ENCODE results near the gene CYP1A1.

Gene CYP1A1, protein sequence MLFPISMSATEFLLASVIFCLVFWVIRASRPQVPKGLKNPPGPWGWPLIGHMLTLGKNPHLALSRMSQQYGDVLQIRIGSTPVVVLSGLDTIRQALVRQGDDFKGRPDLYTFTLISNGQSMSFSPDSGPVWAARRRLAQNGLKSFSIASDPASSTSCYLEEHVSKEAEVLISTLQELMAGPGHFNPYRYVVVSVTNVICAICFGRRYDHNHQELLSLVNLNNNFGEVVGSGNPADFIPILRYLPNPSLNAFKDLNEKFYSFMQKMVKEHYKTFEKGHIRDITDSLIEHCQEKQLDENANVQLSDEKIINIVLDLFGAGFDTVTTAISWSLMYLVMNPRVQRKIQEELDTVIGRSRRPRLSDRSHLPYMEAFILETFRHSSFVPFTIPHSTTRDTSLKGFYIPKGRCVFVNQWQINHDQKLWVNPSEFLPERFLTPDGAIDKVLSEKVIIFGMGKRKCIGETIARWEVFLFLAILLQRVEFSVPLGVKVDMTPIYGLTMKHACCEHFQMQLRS

DNA sequence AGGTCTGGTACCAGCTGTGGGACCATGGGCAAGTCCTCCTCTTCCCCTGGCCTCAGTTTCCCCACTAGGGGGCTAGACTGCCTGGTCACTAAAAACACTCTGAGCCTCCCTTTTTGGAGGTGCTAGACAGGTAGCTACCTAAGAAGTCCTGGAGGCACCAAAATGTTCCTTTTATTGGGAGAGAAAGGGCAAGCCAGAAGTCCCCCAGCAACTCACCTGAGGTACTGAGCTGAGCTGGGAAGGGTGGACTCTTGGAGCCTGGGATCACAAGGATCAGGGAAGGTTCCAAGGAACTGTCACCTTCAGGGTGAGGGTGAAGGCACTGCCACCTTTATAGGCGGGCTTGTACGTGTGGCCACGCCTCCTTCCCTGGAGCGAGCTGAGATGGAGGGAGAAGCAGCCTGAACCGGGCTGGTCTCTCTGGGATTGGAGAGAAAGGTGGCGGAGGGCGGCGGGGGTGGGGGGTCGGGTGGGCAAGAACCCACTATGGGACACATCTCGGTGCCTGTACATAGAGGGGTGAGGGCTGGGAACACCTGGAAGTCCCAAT lies at the start of gene CYP1A1:
Gene CYP1A1 (minus strand): TSS at position 304 of the 550 bp plus-strand sequence. CDS start 2,431 bp downstream, outside the sequence.
- H3K9me3 Mint-ChIP-seq: no peaks in the 10 kb centered on the region
- peak within 1 kb of the TSS; percentile 73 for H3K4me3 Mint-ChIP-seq
- H3K27me3 Mint-ChIP-seq (ENCODE audit: low read depth): peaks cover 38% of the 10 kb centered on the region
- no peaks in the 10 kb centered on the region for H3K36me3 Mint-ChIP-seq (ENCODE audit: low read depth)
- peaks cover 11% of the 10 kb centered on the region for H3K4me1 Mint-ChIP-seq (ENCODE audit: low read depth)
- no peak within 1 kb of the TSS for H3K27ac Mint-ChIP-seq

DNA sequence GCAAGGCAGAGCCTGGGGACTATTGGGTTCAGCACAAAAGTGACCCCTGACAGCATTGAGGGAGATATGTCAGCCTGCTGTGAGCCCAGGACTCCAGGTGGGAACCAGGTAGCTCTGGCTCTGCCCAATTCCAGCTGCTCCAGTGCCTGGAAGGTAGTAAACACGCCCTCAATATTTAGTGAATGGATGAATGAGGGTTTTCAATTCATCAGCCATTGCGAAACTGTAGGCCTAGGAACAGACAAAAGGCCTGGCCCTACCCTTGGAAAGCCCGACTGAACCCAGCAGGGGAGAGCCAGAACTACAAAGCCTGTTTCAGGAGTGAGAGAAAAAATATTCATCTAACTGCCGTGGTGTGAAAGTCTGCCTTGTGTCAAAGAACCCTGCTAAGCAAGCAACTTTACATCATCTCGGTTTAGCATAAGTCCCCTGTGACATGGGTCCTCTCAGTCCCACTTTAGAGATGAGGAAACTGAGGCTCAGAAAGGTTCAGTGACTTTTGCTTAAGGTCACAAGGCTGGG lies 48.5 kb upstream of the CYP1A1 start:
- H3K27ac Mint-ChIP-seq: peak overlapping the region; percentile 75
- H3K27me3 Mint-ChIP-seq (ENCODE audit: low read depth): peaks cover 6% of the 10 kb centered on the region
- peaks cover 9% of the 10 kb centered on the region for H3K36me3 Mint-ChIP-seq (ENCODE audit: low read depth)
- H3K9me3 Mint-ChIP-seq: no peaks in the 10 kb centered on the region
- peaks cover 62% of the 10 kb centered on the region for H3K4me1 Mint-ChIP-seq (ENCODE audit: low read depth)
- no peak overlapping the region for H3K4me3 Mint-ChIP-seq

DNA sequence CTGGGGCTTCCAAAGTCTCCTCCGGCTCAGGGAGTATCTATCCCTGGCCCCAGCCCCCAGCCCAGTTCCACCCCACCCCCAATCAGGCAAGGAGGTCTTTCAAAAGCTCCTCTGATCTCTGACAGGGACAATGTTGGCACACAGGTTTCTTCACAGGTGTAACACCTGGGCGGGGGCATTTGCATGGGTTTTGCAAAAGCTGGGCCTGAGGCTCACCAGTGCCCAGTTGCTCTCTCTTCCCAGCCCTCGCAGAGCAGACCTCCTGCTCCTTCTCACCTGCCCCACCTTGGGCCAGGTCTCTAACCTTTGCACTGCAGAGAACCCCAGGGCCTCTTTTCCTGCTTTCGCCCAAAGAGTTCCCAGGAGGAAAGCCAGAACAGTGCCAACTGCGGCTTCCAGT lies 48.0 kb upstream of the CYP1A1 start:
- Mint-ChIP-seq H3K4me3 (no peak overlapping the region), H3K9me3 (no peaks in the 10 kb centered on the region), H3K27ac (peak overlapping the region; percentile 45), H3K27me3 (ENCODE audit: low read depth) (peaks cover 8% of the 10 kb centered on the region), H3K36me3 (ENCODE audit: low read depth) (peaks cover 7% of the 10 kb centered on the region), H3K4me1 (ENCODE audit: low read depth) (peaks cover 61% of the 10 kb centered on the region)

DNA sequence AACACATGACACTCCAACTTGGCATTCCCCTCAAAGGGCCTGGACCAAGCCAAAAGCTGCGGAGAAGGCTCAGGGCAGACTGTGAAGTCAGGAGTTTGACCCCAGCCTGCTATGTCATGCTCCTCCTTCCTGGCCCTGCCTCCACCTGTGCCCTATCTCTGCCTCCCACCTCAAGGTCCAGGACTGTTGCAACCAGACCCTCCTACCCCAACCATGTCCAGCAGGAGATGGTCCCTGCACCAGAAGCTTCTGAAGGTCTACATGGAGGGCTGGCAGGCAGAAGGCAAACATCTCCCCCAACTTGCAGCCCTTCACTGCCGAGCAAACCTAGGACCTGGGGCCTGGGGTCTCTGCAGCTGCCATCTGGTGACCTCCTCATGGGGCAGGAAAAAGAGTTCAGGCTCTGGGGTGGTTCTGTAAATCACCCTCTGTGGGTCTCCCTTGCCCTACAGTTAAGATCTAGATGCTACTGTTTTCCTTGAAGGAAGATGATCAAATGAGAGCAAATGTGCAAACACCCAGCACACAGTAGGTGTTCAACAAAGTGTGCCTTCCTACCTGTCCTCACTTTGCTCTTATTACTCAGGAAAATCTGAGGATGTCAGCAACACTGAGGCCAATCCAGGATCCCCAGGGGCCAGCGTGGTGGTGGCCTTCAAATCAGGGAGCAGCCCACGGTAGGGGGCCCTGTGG lies 45.0 kb upstream of the CYP1A1 start:
- no peaks in the 10 kb centered on the region for H3K9me3 Mint-ChIP-seq
- peaks cover 1% of the 10 kb centered on the region for H3K36me3 Mint-ChIP-seq (ENCODE audit: low read depth)
- peaks cover 34% of the 10 kb centered on the region for H3K4me1 Mint-ChIP-seq (ENCODE audit: low read depth)
- H3K27ac Mint-ChIP-seq: no peak overlapping the region
- peaks cover 8% of the 10 kb centered on the region for H3K27me3 Mint-ChIP-seq (ENCODE audit: low read depth)
- no peak overlapping the region for H3K4me3 Mint-ChIP-seq

DNA sequence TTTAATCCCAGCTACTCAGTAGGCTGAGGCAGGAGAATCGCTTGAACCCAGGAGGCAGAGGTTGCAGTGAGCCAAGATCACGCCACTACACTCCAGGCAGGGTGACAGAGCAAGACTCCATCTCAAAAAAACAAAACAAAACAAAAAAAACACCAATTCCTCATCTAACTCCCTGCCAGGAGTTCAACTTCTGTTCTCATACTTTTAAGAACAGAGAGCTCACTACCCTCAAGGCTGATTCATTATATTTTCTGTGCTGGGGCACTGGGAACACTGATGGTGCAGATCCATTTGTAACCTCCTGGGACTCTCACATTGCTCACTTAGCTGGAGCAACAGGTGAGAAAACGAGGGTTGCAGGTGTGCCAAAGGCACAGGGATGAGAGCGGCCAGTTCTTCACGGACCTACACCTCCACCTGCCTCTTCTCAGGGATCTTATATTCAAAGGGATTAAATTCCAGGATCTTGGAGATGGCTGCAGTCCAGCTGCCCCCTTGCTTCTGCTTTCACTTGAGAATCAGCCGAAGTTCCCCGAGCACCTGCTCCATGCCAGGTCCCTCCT lies 44.2 kb upstream of the CYP1A1 start:
- Mint-ChIP-seq H3K9me3 (no peaks in the 10 kb centered on the region), H3K36me3 (ENCODE audit: low read depth) (no peaks in the 10 kb centered on the region), H3K27me3 (ENCODE audit: low read depth) (peaks cover 10% of the 10 kb centered on the region), H3K27ac (no peak overlapping the region), H3K4me1 (ENCODE audit: low read depth) (peaks cover 30% of the 10 kb centered on the region), H3K4me3 (no peak overlapping the region)

DNA sequence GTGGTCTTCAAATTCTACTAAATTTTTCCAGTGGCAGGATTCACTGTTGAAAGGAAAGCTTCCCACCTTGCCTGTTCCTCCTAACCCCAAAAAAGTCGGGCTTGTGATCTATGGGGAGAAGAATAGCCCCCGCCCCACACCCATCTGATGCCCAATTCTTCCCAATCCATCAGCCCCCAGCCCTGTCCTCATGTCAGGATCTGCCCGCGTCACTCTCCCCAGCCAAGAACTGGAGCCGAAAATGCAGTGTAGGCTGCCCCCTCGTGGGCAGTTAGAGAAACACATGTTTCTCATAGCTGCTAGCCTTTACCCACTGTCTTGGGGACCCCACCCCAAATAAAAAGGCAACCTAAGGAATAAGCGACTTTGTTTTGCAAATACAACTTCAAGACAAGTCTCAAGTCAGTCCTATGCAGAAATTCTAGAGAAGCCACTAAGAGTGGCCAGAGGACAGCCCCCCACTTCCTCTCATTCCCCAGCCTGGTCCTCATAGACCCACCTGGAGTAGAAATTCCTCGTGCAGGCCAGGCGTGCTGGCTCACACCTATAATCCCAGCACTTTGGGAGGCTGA lies 43.5 kb upstream of the CYP1A1 start:
- H3K27me3 Mint-ChIP-seq (ENCODE audit: low read depth): peaks cover 11% of the 10 kb centered on the region
- no peaks in the 10 kb centered on the region for H3K36me3 Mint-ChIP-seq (ENCODE audit: low read depth)
- H3K4me3 Mint-ChIP-seq: peak overlapping the region; percentile 7
- H3K4me1 Mint-ChIP-seq (ENCODE audit: low read depth): peaks cover 25% of the 10 kb centered on the region
- H3K9me3 Mint-ChIP-seq: no peaks in the 10 kb centered on the region
- peak overlapping the region; percentile 41 for H3K27ac Mint-ChIP-seq

DNA sequence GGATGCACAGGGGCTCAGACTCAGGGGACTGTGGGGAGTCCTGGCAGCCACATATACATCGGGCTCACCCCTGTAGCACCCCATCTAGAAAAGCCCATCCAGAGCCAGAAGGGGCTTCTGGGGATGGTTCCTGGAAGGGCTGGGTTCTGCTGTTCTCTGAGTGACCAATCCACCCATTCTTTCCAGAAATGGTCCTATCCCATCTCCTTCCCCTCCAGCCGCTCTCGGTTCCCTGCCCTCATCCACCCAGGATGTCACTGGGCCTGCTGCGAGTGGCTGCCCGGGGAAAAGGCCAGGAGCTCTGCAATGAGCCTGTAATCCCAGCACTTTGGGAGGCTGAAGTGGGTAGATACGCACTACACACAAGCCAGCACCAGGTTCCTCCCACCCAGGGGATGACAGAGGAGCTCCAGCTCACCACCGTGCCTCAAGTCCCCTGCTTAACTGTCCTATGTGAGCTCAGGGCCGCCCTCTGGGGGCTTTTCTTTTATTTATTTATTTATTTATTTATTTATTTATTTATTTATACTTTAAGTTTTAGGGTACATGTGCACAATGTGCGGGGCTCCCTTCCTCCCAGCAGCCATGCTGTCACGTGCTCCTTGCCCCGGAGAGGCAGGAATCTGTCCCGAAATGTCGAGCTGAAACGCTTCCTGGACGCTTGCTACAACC lies 42.9 kb upstream of the CYP1A1 start:
- H3K27ac Mint-ChIP-seq: peak overlapping the region; percentile 41
- H3K4me3 Mint-ChIP-seq: no peak overlapping the region
- H3K36me3 Mint-ChIP-seq (ENCODE audit: low read depth): no peaks in the 10 kb centered on the region
- peaks cover 19% of the 10 kb centered on the region for H3K4me1 Mint-ChIP-seq (ENCODE audit: low read depth)
- peaks cover 11% of the 10 kb centered on the region for H3K27me3 Mint-ChIP-seq (ENCODE audit: low read depth)
- no peaks in the 10 kb centered on the region for H3K9me3 Mint-ChIP-seq

DNA sequence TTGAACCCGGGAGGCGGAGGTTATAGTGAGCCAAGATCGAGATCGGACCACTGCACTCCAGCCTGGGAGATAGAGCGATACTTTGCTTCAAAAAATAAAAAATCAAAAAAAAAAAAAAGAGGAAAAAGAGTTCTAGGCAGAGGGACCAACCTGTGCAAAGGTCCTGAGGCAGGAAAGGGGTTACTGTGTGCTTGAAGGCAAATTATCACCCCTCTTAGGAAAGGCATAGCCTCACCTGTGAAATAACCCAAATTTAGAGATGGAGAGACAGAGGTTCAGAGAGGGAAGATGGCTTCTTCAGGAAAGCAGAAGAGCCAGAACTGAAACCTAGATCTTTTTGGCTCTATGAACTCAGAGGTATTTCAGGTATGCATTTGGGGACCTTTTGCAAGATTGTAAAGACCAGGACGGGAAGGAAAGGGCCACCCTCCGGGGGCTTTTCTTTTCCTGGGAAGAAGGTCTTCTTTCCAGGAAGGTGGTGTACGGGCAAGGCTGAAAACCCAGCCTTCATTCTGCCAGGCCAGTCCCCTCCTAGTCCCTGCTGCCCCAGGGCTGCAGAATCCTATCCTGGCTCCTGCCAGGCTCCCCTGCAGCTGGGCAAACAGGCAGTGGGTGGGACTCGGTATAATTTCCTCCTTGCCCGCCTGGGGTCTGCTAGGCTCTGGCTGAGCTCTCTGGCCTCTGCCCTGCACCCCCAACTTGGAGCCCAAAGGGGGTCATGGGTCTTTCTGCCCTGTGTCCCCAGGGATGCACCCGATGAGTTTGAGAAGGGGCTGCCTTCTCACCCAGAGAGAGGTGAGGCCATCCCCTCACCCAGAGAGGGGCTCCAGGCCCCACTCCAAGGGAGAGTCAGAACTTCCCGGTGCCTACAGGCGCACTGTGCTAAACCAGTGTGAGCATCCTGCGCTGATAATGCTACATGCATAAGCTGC lies 42.1 kb upstream of the CYP1A1 start:
- no peak overlapping the region for H3K4me3 Mint-ChIP-seq
- H3K36me3 Mint-ChIP-seq (ENCODE audit: low read depth): no peaks in the 10 kb centered on the region
- no peaks in the 10 kb centered on the region for H3K9me3 Mint-ChIP-seq
- no peak overlapping the region for H3K27ac Mint-ChIP-seq
- peaks cover 16% of the 10 kb centered on the region for H3K4me1 Mint-ChIP-seq (ENCODE audit: low read depth)
- H3K27me3 Mint-ChIP-seq (ENCODE audit: low read depth): peaks cover 11% of the 10 kb centered on the region

DNA sequence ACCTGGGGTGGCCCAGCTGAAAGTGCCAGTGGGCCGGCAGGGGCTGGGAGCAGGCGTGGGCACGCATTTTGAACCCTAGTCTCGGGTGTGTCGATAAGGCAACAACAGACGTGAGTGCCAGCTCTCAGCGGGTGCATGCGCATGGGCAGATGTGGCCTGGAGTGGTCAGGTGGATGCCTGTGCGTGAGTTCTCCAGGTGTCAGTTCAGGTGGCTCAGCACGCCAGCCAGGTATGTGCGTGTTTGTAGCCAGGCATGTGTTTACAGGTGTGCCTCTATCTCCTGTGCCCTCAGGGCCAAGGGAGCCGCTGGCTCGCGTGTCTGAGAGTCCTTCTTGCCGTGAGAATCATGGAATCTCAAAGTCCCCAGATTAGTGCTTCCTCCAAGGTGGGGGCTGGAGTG lies 38.1 kb upstream of the CYP1A1 start:
- no peaks in the 10 kb centered on the region for H3K4me1 Mint-ChIP-seq (ENCODE audit: low read depth)
- peaks cover 3% of the 10 kb centered on the region for H3K27me3 Mint-ChIP-seq (ENCODE audit: low read depth)
- no peaks in the 10 kb centered on the region for H3K36me3 Mint-ChIP-seq (ENCODE audit: low read depth)
- H3K4me3 Mint-ChIP-seq: no peak overlapping the region
- no peak overlapping the region for H3K27ac Mint-ChIP-seq
- no peaks in the 10 kb centered on the region for H3K9me3 Mint-ChIP-seq

DNA sequence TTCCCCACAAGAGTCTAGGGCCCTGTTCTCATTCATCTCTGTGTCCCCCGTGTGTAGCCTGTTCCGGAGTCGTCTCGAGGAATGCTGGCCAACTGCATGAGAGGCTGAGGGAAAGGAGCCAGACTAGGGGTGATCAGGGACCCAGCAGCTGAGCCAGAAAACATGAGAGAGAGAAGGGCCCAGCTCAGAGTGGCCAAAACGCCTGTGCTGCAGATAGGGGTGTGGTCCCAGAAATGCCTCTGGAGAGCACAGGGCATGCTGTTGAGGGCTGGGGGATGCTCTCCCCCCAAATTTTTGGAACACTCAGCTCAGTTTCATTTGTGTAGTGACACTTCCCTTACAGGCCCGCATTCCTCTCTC lies 37.4 kb upstream of the CYP1A1 start:
- no peak overlapping the region for H3K27ac Mint-ChIP-seq
- no peaks in the 10 kb centered on the region for H3K9me3 Mint-ChIP-seq
- H3K4me3 Mint-ChIP-seq: no peak overlapping the region
- peaks cover 3% of the 10 kb centered on the region for H3K27me3 Mint-ChIP-seq (ENCODE audit: low read depth)
- H3K36me3 Mint-ChIP-seq (ENCODE audit: low read depth): no peaks in the 10 kb centered on the region
- H3K4me1 Mint-ChIP-seq (ENCODE audit: low read depth): no peaks in the 10 kb centered on the region

DNA sequence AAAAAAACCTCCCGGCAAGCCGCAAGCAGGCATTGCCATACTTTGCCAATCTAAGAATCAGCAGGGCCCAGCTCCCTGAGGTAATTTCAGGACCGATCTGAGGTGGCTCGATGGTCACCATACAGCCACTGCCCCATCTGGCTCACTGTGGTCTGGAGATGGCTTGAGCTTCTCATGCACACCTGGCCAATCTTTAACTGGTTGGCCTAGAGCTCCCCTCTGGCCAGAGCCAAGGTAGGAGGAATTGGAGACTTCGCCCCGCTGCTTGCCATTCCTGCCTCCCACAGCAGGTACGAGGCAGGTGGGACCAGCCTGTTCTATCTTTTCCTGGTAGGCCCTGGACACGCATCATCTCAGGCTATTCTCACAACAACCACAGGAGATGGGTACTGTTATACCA lies 33.4 kb upstream of the CYP1A1 start:
- Mint-ChIP-seq H3K27me3 (ENCODE audit: low read depth) (no peaks in the 10 kb centered on the region), H3K9me3 (no peaks in the 10 kb centered on the region), H3K4me1 (ENCODE audit: low read depth) (no peaks in the 10 kb centered on the region), H3K27ac (no peak overlapping the region), H3K4me3 (no peak overlapping the region), H3K36me3 (ENCODE audit: low read depth) (no peaks in the 10 kb centered on the region)

DNA sequence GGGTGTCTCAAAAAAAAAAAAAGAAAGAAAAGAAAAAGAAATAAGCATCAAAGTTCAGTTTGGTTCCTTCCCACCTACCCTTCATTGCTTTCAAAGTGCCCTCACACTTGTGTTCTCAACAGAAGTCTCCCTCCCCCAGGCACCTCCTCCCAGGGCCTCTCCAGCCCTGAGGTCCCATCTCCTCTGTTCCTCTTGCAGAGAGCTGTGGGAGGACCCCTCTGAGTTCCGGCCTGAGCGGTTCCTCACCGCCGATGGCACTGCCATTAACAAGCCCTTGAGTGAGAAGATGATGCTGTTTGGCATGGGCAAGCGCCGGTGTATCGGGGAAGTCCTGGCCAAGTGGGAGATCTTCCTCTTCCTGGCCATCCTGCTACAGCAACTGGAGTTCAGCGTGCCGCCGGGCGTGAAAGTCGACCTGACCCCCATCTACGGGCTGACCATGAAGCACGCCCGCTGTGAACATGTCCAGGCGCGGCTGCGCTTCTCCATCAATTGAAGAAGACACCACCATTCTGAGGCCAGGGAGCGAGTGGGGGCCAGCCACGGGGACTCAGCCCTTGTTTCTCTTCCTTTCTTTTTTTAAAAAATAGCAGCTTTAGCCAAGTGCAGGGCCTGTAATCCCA lies 29.4 kb upstream of the CYP1A1 start:
- no peak overlapping the region for H3K4me3 Mint-ChIP-seq
- H3K27me3 Mint-ChIP-seq (ENCODE audit: low read depth): no peaks in the 10 kb centered on the region
- no peaks in the 10 kb centered on the region for H3K9me3 Mint-ChIP-seq
- H3K27ac Mint-ChIP-seq: no peak overlapping the region
- H3K4me1 Mint-ChIP-seq (ENCODE audit: low read depth): no peaks in the 10 kb centered on the region
- H3K36me3 Mint-ChIP-seq (ENCODE audit: low read depth): no peaks in the 10 kb centered on the region

DNA sequence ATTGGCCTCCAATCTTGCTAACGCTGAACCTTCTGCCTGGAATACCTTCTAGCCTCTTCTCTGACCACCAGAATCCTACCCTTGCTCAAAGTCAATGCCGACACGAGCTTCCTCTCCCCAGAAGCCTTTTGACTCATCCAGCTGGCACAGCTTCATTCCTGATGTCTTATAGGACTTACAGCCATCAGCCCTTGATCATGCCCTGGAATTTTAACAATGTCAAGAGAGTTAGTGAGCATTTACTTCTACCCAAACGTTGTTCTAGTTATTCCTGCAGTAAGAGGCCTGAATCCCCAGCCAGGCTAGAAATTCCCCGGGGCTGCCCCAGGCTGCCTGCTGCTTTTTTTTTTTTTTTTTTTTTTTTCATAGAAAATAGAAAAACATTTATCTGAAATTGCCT lies 27.2 kb upstream of the CYP1A1 start:
- Mint-ChIP-seq H3K36me3 (ENCODE audit: low read depth) (no peaks in the 10 kb centered on the region), H3K27ac (no peak overlapping the region), H3K27me3 (ENCODE audit: low read depth) (no peaks in the 10 kb centered on the region)

More for the DNA sequence above, 27.2 kb upstream of the CYP1A1 start:
- H3K4me3 Mint-ChIP-seq: no peak overlapping the region
- no peaks in the 10 kb centered on the region for H3K9me3 Mint-ChIP-seq
- H3K4me1 Mint-ChIP-seq (ENCODE audit: low read depth): no peaks in the 10 kb centered on the region
